AG04449 (cell line): ENCODE data around the gene KCNQ1.

ENCODE experiments used
- CTCF ChIA-PET: fragments of 350-600 bp; formaldehyde crosslinking; extraction: SDS; loops from one replicate; lab custom pipeline; 2021; ENCODE audit warnings: antibody characterized with exemption; lab: Yijun Ruan, JAX
- POLR2A ChIA-PET: fragments of 400-600, 350-600 bp; formaldehyde crosslinking; extraction: SDS; loops from one replicate; lab custom pipeline; 2020; ENCODE audit warnings: antibody characterized with exemption, inconsistent platforms; lab: Yijun Ruan, JAX
- DNase-seq: peaks from one replicate; pipeline ENCODE4 v3.0.0-alpha.2; 2010; ENCODE audit warnings: low read depth, low spot score
- H3K4me3 ChIP-seq: 2 replicates; pipeline ENCODE4 v1.5.1; 2011; ENCODE audit warnings: low read depth, mild to moderate bottlenecking, control low read depth, low read length
- TF ChIP-seq, protein P1 (sequence below): IDR thresholded peaks from one replicate; pipeline ENCODE4 v1.5.1; 2011; ENCODE audit warnings: mild to moderate bottlenecking, moderate library complexity, low read length, control low read depth, inconsistent platforms; ENCODE audit not compliant: insufficient read depth; ENCODE audit errors: missing control alignments

KCNQ1 gene

DNA sequence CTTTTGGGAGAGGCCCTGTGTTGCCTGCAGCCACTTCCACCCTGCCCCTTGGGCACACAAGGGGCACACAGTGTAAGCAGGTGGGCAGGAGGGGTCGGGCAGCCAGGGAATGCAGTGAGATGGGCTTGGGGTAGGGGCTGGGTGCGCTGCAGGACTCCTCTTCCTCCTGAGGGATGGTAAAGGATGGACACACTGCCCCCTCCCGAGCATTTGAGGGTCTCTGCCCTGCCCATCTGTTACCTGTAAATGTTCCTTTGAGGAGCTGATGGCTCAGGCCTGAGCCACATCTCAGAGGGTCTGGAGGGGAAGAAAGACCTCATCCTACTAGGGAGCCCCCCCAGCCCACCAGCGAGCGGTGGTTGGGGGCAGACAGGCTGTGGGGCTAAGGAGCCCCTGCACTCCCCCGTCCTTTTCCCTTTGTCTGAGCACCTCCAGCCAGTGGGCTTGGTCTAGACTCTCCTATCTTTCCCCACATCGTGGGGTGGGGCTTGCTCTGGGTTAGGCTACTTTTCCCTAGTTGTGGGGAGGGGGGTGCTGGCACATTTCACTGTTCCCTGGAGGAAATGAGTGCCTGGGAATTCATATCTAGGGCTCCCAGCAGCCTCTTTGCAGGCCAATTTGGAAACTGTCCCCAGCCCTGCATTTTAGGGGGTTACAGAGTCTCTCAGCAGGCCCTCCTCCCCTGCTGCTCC is 46.0 kb upstream of the KCNQ1 start:
- CTCF ChIA-PET = interaction anchor here (1.0 to 9.0 kb wide), 8 partner anchors 8 to 204 kb away, joined by 4 to 70 read pairs (median 8); partner anchors contain the start of genes C11orf21 and TSPAN32
- POLR2A ChIA-PET = interaction anchor here (0.9 to 4.3 kb wide), 3 partner anchors 12 to 21 kb away, joined by 3 to 32 read pairs (median 14); partner anchors contain the start of gene CD81
- TF ChIP-seq, protein P1, sequence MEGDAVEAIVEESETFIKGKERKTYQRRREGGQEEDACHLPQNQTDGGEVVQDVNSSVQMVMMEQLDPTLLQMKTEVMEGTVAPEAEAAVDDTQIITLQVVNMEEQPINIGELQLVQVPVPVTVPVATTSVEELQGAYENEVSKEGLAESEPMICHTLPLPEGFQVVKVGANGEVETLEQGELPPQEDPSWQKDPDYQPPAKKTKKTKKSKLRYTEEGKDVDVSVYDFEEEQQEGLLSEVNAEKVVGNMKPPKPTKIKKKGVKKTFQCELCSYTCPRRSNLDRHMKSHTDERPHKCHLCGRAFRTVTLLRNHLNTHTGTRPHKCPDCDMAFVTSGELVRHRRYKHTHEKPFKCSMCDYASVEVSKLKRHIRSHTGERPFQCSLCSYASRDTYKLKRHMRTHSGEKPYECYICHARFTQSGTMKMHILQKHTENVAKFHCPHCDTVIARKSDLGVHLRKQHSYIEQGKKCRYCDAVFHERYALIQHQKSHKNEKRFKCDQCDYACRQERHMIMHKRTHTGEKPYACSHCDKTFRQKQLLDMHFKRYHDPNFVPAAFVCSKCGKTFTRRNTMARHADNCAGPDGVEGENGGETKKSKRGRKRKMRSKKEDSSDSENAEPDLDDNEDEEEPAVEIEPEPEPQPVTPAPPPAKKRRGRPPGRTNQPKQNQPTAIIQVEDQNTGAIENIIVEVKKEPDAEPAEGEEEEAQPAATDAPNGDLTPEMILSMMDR = no peak
- H3K4me3 ChIP-seq = peak overlapping the region; percentile 75
- DNase-seq = no peak

DNA sequence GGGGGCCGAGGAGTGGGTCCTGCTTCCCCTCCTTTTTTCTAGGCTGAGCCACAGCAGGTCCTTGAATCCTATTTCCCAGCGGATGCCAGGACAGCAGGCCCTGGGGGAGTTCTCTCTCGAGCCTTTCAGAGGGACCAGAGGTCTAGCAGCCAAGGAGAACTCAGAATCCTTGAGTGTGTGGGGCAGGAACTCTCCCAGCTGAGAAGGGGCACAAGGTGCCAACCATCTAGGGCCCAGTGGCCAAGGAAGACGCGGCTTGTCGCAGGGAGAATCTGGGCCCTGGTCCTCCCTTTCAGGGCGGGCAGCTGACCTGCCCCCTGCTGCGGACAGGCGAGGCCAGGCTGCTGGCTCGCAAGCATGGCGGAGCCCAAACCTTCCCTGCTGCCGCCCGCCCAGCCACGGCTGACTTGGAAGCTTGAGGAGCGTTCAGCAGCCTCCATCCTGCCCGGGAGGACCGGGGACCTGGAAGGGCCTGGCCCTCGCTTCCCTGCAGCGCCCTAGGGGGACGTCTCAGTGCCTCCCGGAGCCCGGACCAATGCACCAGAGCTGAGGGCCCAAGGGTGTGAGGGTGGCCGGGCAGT is 45.2 kb upstream of the KCNQ1 start:
- TF ChIP-seq, protein P1 = no peak
- POLR2A ChIA-PET = interaction anchor here (0.7 to 4.3 kb wide), 5 partner anchors 12 to 503 kb away, joined by 3 to 32 read pairs (median 3); partner anchors contain the start of gene CD81
- DNase-seq = no peak
- CTCF ChIA-PET = interaction anchor here (0.8 to 9.0 kb wide), 9 partner anchors 9 to 530 kb away, joined by 3 to 70 read pairs (median 5); partner anchors contain the start of genes C11orf21 and TSPAN32
- peak overlapping the region; percentile 75 for H3K4me3 ChIP-seq

DNA sequence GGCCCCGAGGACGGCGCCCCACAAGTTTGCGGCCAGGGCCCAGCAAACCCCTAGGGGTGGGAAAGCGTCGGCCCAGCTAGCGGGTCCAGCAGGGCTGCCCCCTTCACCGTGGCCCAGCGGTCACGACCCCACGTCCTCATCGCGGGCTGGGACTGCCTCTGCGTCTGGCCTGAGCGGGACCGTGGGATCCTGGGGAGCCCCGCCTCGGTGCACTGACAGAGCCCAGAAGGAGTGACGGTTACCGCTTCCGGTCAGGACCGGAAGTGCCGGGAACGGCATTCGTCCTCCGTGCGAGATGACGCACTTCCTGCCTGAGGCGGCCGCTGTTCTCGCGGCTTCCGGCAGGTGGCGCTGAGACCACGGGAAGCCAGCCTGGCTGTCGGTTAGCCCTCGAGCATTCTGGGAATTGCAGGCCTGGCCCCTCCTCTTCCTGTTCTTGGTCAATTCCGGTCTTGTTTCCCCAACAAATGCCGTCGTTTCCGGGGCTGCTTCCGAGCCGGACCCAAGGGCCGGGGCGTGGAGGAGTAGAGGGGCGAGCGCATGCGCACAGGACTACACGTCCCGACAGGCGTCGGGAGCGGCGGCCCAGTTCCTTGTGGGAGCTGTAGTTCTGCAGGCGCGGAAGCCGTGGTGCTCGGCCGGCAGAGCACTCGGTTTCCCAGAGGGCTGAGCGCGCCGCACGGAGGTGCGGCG is 44.6 kb upstream of the KCNQ1 start, which contains the start of gene TSSC4:
TSSC4 (plus strand) TSS at position 682 of the 693 bp plus-strand sequence. CDS start 1,884 bp downstream, outside the sequence.
- CTCF ChIA-PET = interaction anchor here (0.8 to 9.0 kb wide), 16 partner anchors 9 to 748 kb away, joined by 3 to 70 read pairs (median 5); partner anchors contain the start of genes C11orf21, CD81 and TSPAN32
- POLR2A ChIA-PET = interaction anchor here (0.9 to 4.3 kb wide), 7 partner anchors 10 to 502 kb away, joined by 3 to 32 read pairs (median 5); partner anchors contain the start of gene CD81
- TF ChIP-seq, protein P1 = peak; percentile 99
- peak within 1 kb of the TSS; percentile 99 for H3K4me3 ChIP-seq
- peak; percentile 99 for DNase-seq

DNA sequence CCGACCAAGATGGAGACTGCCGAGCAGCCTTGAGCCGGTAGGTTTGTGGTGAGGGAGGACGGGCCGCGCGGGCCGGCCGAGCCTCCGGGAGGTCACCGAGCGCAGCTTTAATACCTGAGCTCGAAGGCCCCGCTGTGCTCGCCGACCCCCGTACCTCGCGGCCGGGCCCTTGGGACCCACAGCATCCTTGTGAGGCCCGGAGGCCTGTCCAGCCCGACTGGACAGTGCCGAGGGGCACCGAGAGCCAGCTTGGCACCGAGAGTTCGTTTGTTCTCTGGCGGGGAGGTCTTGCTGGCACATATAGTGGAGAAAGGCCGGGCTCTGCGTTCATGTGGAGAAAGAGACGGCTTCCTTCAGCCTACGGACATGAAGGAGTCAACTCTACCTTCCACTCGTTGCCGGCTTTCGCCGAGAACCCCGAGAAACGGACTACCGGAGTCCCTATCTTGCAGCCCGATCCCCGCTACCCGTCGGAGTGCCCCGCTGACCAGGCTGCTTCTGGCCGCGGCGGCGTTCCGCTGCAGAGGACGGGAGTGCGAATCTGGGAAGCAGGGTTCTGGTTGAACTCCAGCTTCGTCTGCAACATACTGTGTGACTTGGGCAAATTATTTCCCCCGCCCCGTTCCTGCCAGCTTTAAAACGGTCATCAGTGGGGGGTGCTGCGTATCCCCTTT is 43.9 kb upstream of the KCNQ1 start:
- no peak for DNase-seq
- TF ChIP-seq, protein P1 = no peak
- H3K4me3 ChIP-seq = peak overlapping the region; percentile 99
- CTCF ChIA-PET = interaction anchor here (0.9 to 9.0 kb wide), 15 partner anchors 9 to 748 kb away, joined by 3 to 70 read pairs (median 5); partner anchors contain the start of genes C11orf21, CD81 and TSPAN32
- POLR2A ChIA-PET = interaction anchor here (0.7 to 4.3 kb wide), 7 partner anchors 10 to 529 kb away, joined by 3 to 32 read pairs (median 5); partner anchors contain the start of gene CD81

DNA sequence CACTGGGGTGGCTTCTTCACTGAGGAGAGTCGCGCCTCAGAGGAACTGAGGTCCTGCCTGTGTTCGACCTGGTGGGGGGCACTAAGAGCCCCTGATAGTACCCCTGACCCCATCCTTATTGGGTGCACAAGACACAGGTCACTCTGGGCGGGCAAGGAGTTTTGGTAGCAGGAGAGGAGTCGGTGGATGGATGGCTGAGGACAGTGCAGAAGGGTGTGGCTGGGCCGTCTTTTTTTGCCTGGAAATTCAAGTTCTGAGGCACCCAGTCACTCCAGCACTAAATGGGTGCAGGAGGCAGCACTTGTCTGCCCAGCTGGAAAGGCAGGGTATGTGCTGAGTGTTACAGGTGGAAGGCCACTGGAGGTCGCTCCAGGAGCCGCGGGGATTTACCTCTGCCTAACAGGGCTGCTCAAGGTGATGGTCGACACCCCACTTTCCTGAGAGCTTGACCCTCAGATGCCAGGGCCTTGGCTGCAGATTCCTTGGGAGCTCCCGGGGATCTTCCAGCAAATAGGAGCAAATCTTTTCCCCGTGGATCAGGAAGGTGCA is 43.3 kb upstream of the KCNQ1 start:
- H3K4me3 ChIP-seq = peak overlapping the region; percentile 99
- no peak for DNase-seq
- ChIA-PET POLR2A (interaction anchor here (0.7 to 4.3 kb wide), 3 partner anchors 14 to 529 kb away, joined by 3 to 32 read pairs (median 14); partner anchors contain the start of gene CD81), CTCF (interaction anchor here (0.9 to 9.0 kb wide), 11 partner anchors 8 to 749 kb away, joined by 3 to 70 read pairs (median 7); partner anchors contain the start of genes C11orf21, CD81 and TSPAN32)
- TF ChIP-seq, protein P1 = no peak
